Caco-2 (cell line): Measurements from ENCODE around the gene ZFYVE19. TPM values are rescaled to one million over a fixed set of nuclear protein-coding genes. Genes with fewer than 3 reads are reported as not detected.
A peak's percentile ranks its signal among the peaks of the same experiment; 100 is the strongest.

Experiments
- BruUV-seq: library from RNA; stranded (reverse); fragments of 400-500 nt; replicated peaks from 2 replicates; lab custom pipeline; 2021; lab: Mats Ljungman, UMichigan
- CTCF ChIA-PET: fragments of 300-600 bp; sonication (Branson Sonifier 250); formaldehyde crosslinking; loops from one replicate; lab custom pipeline; 2022; ENCODE audit warnings: antibody characterized with exemption; lab: Charles Lee
- POLR2A ChIA-PET: fragments of 300-600 bp; sonication (Branson Sonifier 250); formaldehyde crosslinking; loops from one replicate; lab custom pipeline; 2022; ENCODE audit warnings: antibody characterized with exemption; lab: Charles Lee
- DNase-seq, 2 experiments: peaks; one replicate each; pipeline versions ENCODE4 v3.0.0 to v3.0.0-alpha.2; 2020 to 2022
- H3K27me3 ChIP-seq: replicated peaks from 2 replicates; pipeline ENCODE4 v1.6.0; 2011; ENCODE audit warnings: low read length; ENCODE audit not compliant: control insufficient read depth, insufficient read depth
- H3K36me3 ChIP-seq: 2 replicates; pipeline ENCODE4 v1.5.1; 2011; ENCODE audit warnings: low read length; ENCODE audit not compliant: control insufficient read depth, insufficient read depth
- H3K4me1 ChIP-seq: fragments of 250-450 bp; sonication (Bioruptor Pico); 2 replicates; pipeline ENCODE4 v1.5.1; 2020; ENCODE audit warnings: mild to moderate bottlenecking
- H3K4me3 ChIP-seq: 2 replicates; pipeline ENCODE4 v1.5.1; 2011; ENCODE audit warnings: low read depth, mild to moderate bottlenecking, control low read depth, low read length
- H3K9me3 ChIP-seq: fragments of 250-450 bp; sonication (Bioruptor Pico); 2 replicates; pipeline ENCODE4 v1.5.1; 2020; ENCODE audit warnings: mild to moderate bottlenecking, moderate library complexity
- H3K27ac Mint-ChIP-seq: one replicate; pipeline ENCODE4 v1.8.0; 2022; ENCODE audit warnings: mixed read lengths; ENCODE audit not compliant: unreplicated experiment
- H3K27me3 Mint-ChIP-seq: one replicate; pipeline ENCODE4 v1.8.0; 2022; ENCODE audit warnings: mixed read lengths; ENCODE audit not compliant: insufficient read depth, unreplicated experiment
- H3K36me3 Mint-ChIP-seq: one replicate; pipeline ENCODE4 v1.8.0; 2022; ENCODE audit warnings: mild to moderate bottlenecking, mixed read lengths; ENCODE audit not compliant: insufficient read depth, unreplicated experiment
- H3K4me1 Mint-ChIP-seq: one replicate; pipeline ENCODE4 v1.8.0; 2022; ENCODE audit warnings: low read depth, mixed read lengths; ENCODE audit not compliant: unreplicated experiment
- H3K4me3 Mint-ChIP-seq: one replicate; pipeline ENCODE4 v1.8.0; 2022; ENCODE audit warnings: mild to moderate bottlenecking, moderate library complexity, mixed read lengths; ENCODE audit not compliant: unreplicated experiment
- H3K9me3 Mint-ChIP-seq: one replicate; pipeline ENCODE4 v1.8.0; 2022; ENCODE audit warnings: mixed read lengths; ENCODE audit not compliant: unreplicated experiment
- intact Hi-C: fragments of 100-400 bp; cut with micrococcal nuclease; formaldehyde crosslinking; loops from one replicate; pipeline ENCODE4 v1.10.0; 2022; ENCODE audit not compliant: unreplicated experiment
- total RNA-seq: library from RNA; stranded (reverse); gene quantifications from 2 replicates; pipeline ENCODE4 v1.2.3, GENCODE V29; 2022
- TF ChIP-seq, protein P1 (sequence below), 2 experiments: fragments of 200-600 bp in 1 of 2; IDR thresholded peaks; 1 replicate in 1 of 2; 2 replicates in 1 of 2; pipeline versions ENCODE4 v1.5.1 to v1.8.0; 2011 to 2022; ENCODE audit warnings: antibody characterized with exemption in 1 of 2, control low read depth in 1 of 2, inconsistent platforms in 1 of 2, low read depth in 1 of 2, low read length in 1 of 2, mild to moderate bottlenecking in 1 of 2, moderate library complexity in 1 of 2; ENCODE audit not compliant: insufficient read depth in 1 of 2, severe bottlenecking in 1 of 2, unreplicated experiment in 1 of 2

The ZFYVE19 gene
- total RNA-seq, 1 experiment from 2014 or later, result 26.7 TPM

DNA sequence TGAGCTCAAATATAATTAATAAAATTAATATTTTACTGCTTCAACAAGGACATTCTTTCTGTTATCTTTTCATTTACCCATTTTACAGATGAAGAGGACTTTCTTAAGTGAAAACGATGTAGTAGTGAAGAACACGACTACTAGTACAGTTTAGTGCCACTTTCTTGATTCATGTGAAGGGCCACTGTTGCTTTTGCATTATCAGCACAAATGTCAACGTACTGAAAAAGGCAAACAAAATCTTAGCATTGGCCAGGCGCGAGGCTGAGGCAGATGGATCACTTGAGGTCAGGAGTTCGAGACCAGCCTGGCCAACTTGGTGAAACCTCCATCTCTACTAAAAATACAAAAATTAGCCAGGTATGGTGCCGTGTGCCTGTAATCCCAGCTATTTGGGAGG is 12.2 kb downstream of the ZFYVE19 start:
- Histone ChIP-seq H3K36me3 (no peaks in the 10 kb centered on the region), H3K4me1 (peaks cover 12% of the 10 kb centered on the region), H3K4me3 (no peak overlapping the region), H3K27me3 (no peaks in the 10 kb centered on the region), H3K9me3 (no peaks in the 10 kb centered on the region)
- TF ChIP-seq, protein P1, sequence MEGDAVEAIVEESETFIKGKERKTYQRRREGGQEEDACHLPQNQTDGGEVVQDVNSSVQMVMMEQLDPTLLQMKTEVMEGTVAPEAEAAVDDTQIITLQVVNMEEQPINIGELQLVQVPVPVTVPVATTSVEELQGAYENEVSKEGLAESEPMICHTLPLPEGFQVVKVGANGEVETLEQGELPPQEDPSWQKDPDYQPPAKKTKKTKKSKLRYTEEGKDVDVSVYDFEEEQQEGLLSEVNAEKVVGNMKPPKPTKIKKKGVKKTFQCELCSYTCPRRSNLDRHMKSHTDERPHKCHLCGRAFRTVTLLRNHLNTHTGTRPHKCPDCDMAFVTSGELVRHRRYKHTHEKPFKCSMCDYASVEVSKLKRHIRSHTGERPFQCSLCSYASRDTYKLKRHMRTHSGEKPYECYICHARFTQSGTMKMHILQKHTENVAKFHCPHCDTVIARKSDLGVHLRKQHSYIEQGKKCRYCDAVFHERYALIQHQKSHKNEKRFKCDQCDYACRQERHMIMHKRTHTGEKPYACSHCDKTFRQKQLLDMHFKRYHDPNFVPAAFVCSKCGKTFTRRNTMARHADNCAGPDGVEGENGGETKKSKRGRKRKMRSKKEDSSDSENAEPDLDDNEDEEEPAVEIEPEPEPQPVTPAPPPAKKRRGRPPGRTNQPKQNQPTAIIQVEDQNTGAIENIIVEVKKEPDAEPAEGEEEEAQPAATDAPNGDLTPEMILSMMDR (IDR thresholded peaks at IDR 0.05; ENCODE audit: insufficient read depth in 1 of 2, low read depth in 1 of 2, low read length in 1 of 2, severe bottlenecking in 1 of 2, unreplicated experiment in 1 of 2), result no peak
- H3K4me3 Mint-ChIP-seq, result no peak overlapping the region
- H3K9me3 Mint-ChIP-seq, result no peaks in the 10 kb centered on the region
- DNase-seq, result no peak
- peaks cover 11% of the 10 kb centered on the region for H3K36me3 Mint-ChIP-seq
- ChIA-PET POLR2A (interaction anchor here (0.6 to 0.7 kb wide), 2 partner anchors 20 to 24 kb away, joined by 7 to 13 read pairs; no protein-coding TSS in a partner anchor), CTCF (interaction anchor here (1.1 kb wide), 1 partner anchor 73 kb away, joined by 3 read pairs; no protein-coding TSS in a partner anchor)
- no peaks in the 10 kb centered on the region for H3K27me3 Mint-ChIP-seq
- peaks cover 22% of the 10 kb centered on the region for H3K4me1 Mint-ChIP-seq
- BruUV-seq, result no TSS peak
- intact Hi-C loops, result no loop called here
- no peak overlapping the region for H3K27ac Mint-ChIP-seq

DNA sequence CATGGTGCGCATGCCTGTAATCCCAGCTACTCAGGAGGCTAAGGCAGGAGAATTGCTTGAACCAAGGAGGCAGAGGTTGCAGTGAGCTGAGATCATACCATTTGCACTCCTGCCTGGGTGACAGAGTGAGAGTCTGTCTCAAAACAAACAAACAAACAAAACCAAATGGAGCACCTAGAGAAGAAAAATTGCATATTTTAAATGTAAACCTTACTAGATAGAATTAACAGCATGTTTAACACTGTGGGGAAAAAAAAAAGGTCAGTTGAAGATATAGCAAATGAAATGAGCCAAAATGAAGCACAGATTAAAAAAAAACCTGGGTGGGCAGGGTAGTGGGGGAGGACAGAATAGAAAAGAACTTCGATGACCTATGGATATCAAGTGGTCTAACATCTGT is 14.3 kb downstream of the ZFYVE19 start:
- no TSS peak for BruUV-seq
- no peak overlapping the region for H3K4me3 Mint-ChIP-seq
- H3K27me3 ChIP-seq, result no peaks in the 10 kb centered on the region
- H3K27me3 Mint-ChIP-seq, result no peaks in the 10 kb centered on the region
- no peaks in the 10 kb centered on the region for H3K9me3 Mint-ChIP-seq
- H3K27ac Mint-ChIP-seq, result no peak overlapping the region
- peaks cover 33% of the 10 kb centered on the region for H3K4me1 ChIP-seq
- TF ChIP-seq, protein P1 (IDR thresholded peaks at IDR 0.05; ENCODE audit: insufficient read depth in 1 of 2, low read depth in 1 of 2, low read length in 1 of 2, severe bottlenecking in 1 of 2, unreplicated experiment in 1 of 2), result no peak
- no peak overlapping the region for H3K4me3 ChIP-seq
- no peaks in the 10 kb centered on the region for H3K36me3 ChIP-seq
- ChIA-PET CTCF (no interaction called here), POLR2A (no interaction called here)
- H3K9me3 ChIP-seq, result no peaks in the 10 kb centered on the region
- no peak for DNase-seq
- intact Hi-C loops, result no loop called here
- peaks cover 31% of the 10 kb centered on the region for H3K4me1 Mint-ChIP-seq
- H3K36me3 Mint-ChIP-seq, result no peaks in the 10 kb centered on the region

DNA sequence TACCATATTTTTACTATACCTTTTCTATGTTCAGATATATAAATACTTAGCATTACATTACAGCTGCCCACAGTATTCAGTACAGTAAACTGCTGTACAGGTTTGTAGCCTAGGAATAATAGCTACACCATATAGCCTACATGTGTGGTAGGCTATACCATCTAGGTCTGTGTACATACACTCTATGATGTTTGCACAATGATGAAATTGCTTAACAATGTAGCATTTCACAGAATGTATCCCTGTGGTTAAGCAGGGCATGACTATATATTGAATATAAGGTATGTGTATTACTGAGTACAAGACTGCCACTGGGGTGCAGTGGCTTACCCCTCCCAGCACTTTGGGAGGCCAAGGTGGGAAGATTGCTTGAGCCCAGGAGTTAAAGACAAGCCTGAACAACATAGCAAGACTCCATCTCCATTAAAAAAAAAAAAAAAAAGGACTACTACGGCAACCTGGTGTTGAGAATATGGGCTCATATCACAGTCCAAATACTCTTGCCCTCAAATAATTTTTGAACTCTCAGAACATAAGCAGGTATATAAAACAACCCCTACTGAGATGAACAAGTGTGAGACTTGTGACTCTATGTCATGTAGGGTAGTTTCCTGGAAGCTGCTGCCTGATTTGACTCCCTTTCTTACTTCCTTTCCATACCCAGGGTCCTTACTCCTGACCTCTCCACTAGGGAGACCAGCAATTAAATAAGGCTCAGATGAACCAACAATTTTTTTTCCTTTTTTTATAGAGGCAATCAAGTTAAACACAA is 16.9 kb downstream of the ZFYVE19 start:
- TF ChIP-seq, protein P1 (IDR thresholded peaks at IDR 0.05; ENCODE audit: insufficient read depth in 1 of 2, low read depth in 1 of 2, low read length in 1 of 2, severe bottlenecking in 1 of 2, unreplicated experiment in 1 of 2), result no peak
- H3K4me3 ChIP-seq, result no peak overlapping the region
- ChIA-PET POLR2A (interaction anchor here (0.6 kb wide), 1 partner anchor 66 kb away, joined by 3 read pairs; no protein-coding TSS in a partner anchor), CTCF (interaction anchor here (0.6 to 1.4 kb wide), 4 partner anchors 13 to 144 kb away, joined by 3 to 5 read pairs (median 4); no protein-coding TSS in a partner anchor)
- Mint-ChIP-seq H3K9me3 (no peaks in the 10 kb centered on the region), H3K4me1 (peaks cover 37% of the 10 kb centered on the region), H3K27me3 (no peaks in the 10 kb centered on the region), H3K27ac (peak overlapping the region; percentile 65), H3K4me3 (no peak overlapping the region), H3K36me3 (no peaks in the 10 kb centered on the region)
- no TSS peak for BruUV-seq
- no peaks in the 10 kb centered on the region for H3K9me3 ChIP-seq
- no peaks in the 10 kb centered on the region for H3K36me3 ChIP-seq
- H3K4me1 ChIP-seq, result peaks cover 55% of the 10 kb centered on the region
- no peaks in the 10 kb centered on the region for H3K27me3 ChIP-seq
- peak in 1 of 2 experiments; percentile 39 for DNase-seq
- intact Hi-C loops, result no loop called here
